OCI-LY7 (cell line): ENCODE data around the gene SLC9C1.

Source experiments
- EZH2phosphoT487 ChIP-seq: fragments of 200-600 bp; sonication (generic); IDR thresholded peaks from 2 replicates; pipeline ENCODE4 v1.6.1; 2018; ENCODE audit warnings: low read depth, borderline replicate concordance, mild to moderate bottlenecking, mixed run types, antibody characterized with exemption, low read length, moderate library complexity, mixed read lengths
- TF ChIP-seq, protein P1 (sequence below): fragments of 200-600 bp; sonication (generic); conservative IDR thresholded peaks from 2 replicates; pipeline ENCODE4 v1.5.1; 2014; ENCODE audit warnings: mild to moderate bottlenecking, antibody characterized with exemption, low read length, moderate library complexity, mixed read lengths

GRCh38 chr3:112319516-112320276 lies 25.7 kb upstream of the SLC9C1 start:
- TF ChIP-seq, protein P1, sequence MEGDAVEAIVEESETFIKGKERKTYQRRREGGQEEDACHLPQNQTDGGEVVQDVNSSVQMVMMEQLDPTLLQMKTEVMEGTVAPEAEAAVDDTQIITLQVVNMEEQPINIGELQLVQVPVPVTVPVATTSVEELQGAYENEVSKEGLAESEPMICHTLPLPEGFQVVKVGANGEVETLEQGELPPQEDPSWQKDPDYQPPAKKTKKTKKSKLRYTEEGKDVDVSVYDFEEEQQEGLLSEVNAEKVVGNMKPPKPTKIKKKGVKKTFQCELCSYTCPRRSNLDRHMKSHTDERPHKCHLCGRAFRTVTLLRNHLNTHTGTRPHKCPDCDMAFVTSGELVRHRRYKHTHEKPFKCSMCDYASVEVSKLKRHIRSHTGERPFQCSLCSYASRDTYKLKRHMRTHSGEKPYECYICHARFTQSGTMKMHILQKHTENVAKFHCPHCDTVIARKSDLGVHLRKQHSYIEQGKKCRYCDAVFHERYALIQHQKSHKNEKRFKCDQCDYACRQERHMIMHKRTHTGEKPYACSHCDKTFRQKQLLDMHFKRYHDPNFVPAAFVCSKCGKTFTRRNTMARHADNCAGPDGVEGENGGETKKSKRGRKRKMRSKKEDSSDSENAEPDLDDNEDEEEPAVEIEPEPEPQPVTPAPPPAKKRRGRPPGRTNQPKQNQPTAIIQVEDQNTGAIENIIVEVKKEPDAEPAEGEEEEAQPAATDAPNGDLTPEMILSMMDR, result no peak
- TF ChIP-seq EZH2phosphoT487, result no peak
